ENCODE measurements around the gene PDE11A. TPM values are rescaled to one million over a fixed set of nuclear protein-coding genes. Genes with fewer than 3 reads are reported as not detected.

Gene PDE11A
- total RNA-seq, 1 donor: under 0.01 TPM

DNA sequence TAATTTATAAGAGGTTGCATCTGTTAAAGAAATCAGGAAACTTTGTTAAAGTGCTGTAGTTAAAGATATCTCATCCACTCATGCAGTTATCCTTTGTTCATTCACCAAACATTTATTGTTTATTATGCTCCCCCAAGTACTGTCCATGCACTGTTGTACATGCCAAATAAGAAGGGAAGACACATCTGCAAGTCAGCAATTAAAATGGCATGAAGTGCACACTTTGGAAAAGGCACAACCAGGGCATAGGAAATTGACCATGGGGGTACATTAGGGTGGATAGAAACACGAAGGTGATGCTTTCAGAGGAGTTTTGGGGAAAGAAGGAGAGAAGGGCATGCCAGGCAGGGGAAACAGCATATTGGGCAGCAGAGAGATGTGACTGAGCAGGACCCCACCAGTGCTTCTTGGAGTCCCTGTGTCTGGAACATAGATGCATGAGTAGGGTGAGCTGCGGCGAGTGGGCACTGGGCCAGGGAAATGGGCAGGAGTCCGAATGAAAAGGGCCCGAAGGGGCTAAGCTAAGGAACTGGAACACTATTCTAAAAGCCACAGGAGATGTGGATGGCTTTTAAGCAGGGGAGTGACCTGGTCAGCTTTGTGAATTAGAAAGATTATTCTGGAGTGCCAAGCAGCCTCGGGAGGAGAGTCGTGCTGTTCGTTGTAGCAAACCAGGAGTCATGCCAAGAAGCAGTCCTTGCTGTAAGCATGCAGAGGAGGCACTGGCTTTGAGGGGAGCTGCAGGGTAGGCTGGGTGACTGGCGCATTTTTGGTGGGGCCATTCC lies 363.7 kb downstream of the PDE11A start:
- Histone ChIP-seq H3K4me1 (ENCODE audit: insufficient read depth, low read length) (no peaks in the 10 kb centered on the region), H3K9me3 (ENCODE audit: low read depth, low read length) (no peaks in the 10 kb centered on the region), H3K27me3 (ENCODE audit: insufficient read depth, low read length) (peaks cover 5% of the 10 kb centered on the region), H3K4me3 (ENCODE audit: low read length) (no peak overlapping the region)

DNA sequence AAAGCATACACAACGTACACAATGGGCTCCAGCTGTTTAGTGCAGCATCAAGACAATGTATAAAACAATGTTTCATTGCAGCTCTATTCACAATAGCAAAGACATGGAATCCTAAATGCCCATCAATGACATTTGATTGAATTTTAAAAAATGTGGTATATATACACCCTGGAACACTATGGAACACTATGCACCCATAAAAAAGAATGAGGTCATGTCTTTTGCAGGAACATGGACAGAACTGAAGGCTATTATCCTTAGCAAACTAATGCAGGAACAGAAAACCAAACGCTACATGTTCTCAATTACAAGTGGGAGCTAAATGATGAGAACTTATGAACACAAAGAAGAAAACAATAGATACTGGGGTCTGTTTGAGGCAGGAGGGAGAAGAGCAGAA lies 364.5 kb downstream of the PDE11A start:
- Histone ChIP-seq H3K27me3 (ENCODE audit: insufficient read depth, low read length) (peaks cover 5% of the 10 kb centered on the region), H3K4me1 (ENCODE audit: insufficient read depth, low read length) (no peaks in the 10 kb centered on the region), H3K9me3 (ENCODE audit: low read depth, low read length) (no peaks in the 10 kb centered on the region), H3K4me3 (ENCODE audit: low read length) (no peak overlapping the region)

DNA sequence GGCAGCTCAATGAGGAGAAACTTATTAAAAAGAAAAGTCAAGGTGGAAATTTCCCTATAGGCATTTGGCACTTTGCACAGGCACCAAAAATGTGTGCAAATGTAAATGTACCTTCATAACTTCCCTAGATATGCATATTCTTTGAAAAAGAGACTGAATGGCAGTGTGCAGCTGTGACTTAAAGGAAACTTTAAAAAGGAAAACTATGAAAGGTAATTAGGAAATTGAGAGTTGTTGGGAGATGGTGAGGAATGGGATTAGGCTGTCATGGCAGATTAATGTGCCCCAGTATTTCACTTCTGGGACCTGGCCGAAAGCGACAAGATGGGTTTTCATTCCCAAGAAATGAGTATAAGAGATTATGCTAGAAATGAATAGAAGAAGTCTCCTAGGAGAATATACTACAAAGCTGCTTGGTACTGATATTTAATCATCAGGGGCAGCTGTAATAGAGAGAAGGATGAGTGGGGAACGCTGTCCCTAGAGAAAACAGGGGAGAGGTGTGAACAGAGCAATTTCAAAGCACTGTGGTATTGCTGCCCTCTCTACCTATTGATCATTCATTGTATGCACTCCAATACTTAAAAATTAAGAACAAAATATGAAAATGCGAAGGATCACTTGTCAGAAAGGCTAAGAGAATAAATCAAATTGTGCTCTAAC lies 366.9 kb downstream of the PDE11A start:
- no peak overlapping the region for H3K4me3 ChIP-seq (ENCODE audit: low read length)
- no peaks in the 10 kb centered on the region for H3K9me3 ChIP-seq (ENCODE audit: low read depth, low read length)
- H3K27me3 ChIP-seq (ENCODE audit: insufficient read depth, low read length): peaks cover 5% of the 10 kb centered on the region
- H3K4me1 ChIP-seq (ENCODE audit: insufficient read depth, low read length): no peaks in the 10 kb centered on the region

DNA sequence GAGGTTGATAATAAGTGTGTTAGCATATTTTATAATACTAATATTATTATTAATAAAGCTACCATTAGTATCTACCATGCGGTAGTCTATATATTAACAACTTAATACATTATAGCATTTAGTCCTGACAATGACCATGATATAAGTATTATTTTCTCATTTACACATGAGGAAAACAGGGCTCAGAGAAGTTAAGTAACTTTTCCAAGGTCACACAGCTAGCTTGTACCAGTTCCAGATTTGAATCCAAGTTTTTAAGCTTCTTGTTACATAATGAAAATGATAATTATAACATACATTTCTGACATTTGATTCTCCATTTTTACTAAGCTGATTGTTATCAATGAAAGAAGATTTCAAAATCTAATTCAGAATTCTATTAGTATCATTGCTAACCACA lies 369.4 kb downstream of the PDE11A start:
- H3K4me3 ChIP-seq (ENCODE audit: low read length): no peak overlapping the region
- H3K4me1 ChIP-seq (ENCODE audit: insufficient read depth, low read length): no peaks in the 10 kb centered on the region
- H3K27me3 ChIP-seq (ENCODE audit: insufficient read depth, low read length): peaks cover 5% of the 10 kb centered on the region
- no peaks in the 10 kb centered on the region for H3K9me3 ChIP-seq (ENCODE audit: low read depth, low read length)

DNA sequence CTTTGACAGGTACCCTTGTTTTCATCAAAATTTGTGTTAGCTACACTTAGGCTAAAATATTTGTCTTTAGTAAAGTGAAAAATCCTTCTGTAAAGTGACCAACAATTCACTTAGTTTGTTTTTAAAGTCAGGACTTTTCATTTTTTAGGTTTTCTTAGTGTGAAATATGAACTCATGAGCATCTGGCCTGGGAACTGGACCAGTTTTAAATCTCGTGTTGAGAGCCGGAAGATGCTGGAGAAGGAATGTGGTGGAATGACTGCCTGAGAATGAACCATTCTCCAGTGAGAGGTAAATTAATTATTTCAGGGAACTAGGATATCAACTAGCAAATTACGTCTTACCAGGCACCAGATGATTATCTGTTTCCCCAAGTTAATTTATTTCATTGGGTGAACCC lies 374.3 kb downstream of the PDE11A start:
- H3K4me1 ChIP-seq (ENCODE audit: insufficient read depth, low read length): no peaks in the 10 kb centered on the region

DNA sequence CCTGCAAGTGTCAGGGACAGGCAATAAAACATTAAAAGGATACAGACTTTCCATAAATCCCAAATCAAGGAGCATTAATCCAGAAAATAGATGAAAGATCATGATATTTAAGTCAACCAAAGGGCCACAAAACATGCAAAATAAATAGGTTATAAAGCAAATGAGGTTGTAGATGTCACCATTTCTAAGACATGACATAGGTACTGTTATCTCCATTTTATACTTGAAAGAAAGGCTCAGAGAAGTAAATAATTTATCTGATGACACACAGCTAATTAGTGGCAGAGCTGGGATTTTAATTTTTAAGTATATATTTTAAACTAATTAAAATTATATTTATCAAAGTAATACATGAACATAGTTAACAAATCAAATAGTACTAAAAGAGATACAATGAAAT lies 378.2 kb downstream of the PDE11A start:
- H3K9me3 ChIP-seq (ENCODE audit: low read depth, low read length): no peaks in the 10 kb centered on the region
- no peaks in the 10 kb centered on the region for H3K4me1 ChIP-seq (ENCODE audit: insufficient read depth, low read length)
- H3K4me3 ChIP-seq (ENCODE audit: low read length): no peak overlapping the region
- H3K27me3 ChIP-seq (ENCODE audit: insufficient read depth, low read length): no peaks in the 10 kb centered on the region

More for the DNA sequence above, 374.3 kb downstream of the PDE11A start:
- Histone ChIP-seq H3K9me3 (ENCODE audit: low read depth, low read length) (no peaks in the 10 kb centered on the region), H3K4me3 (ENCODE audit: low read length) (no peak overlapping the region), H3K27me3 (ENCODE audit: insufficient read depth, low read length) (no peaks in the 10 kb centered on the region)

DNA sequence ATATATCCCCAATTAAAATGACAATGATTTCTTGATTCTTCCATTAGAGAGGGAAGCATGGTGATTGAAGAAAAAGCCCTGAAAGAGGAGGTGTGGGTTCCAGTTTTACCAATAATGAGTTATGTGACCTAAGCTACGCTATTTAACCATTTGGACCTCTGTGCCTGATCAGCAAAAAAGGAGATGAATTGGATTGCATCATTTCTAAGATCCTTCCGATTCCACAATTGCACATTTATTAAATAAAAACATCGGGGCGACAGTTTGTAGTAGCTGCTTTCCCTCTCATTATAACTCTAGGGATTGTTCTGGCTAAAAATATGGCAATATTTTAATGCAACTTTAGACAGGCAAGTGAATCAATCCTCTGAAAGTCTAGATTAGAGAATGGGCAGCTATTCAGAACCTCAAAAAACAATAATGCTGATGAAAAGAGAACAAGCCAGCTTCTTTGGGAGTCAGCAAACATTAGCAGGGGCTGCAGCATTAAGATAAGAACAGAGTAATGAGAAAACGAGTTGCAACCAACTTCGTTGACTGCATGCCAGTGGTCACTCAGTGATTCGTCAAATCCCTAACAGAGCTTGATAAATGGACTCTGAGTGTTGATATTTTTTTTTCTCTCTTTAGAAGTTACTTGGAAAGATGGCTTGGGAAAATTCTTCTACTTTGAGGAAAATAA lies 378.8 kb downstream of the PDE11A start:
- Histone ChIP-seq H3K27me3 (ENCODE audit: insufficient read depth, low read length) (no peaks in the 10 kb centered on the region), H3K4me3 (ENCODE audit: low read length) (no peak overlapping the region), H3K4me1 (ENCODE audit: insufficient read depth, low read length) (no peaks in the 10 kb centered on the region), H3K9me3 (ENCODE audit: low read depth, low read length) (no peaks in the 10 kb centered on the region)

DNA sequence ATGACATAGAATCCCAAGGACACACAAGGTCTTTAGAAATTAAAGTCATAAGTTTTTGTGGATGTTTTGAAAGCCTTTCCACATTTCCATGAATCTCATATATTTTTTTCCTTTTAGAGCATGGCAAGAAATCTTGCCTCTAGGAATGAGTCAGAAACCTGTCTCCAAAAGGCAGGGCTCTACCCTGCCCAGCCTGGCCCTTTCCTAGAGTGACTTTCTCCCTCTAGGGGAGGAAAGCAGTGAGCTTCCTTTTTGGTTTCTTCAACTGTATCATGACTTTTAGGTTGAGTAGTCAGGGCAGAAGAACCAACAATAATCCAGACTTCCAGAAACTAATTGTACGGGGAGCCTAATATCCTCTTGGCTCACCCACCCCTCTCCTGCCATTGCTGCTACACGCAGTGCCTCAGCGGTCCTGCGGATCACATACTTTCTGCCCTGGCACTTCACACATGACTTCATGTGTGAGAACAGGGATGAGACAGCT lies 379.8 kb downstream of the PDE11A start:
- Histone ChIP-seq H3K9me3 (ENCODE audit: low read depth, low read length) (no peaks in the 10 kb centered on the region), H3K4me3 (ENCODE audit: low read length) (no peak overlapping the region), H3K27me3 (ENCODE audit: insufficient read depth, low read length) (no peaks in the 10 kb centered on the region), H3K4me1 (ENCODE audit: insufficient read depth, low read length) (no peaks in the 10 kb centered on the region)

DNA sequence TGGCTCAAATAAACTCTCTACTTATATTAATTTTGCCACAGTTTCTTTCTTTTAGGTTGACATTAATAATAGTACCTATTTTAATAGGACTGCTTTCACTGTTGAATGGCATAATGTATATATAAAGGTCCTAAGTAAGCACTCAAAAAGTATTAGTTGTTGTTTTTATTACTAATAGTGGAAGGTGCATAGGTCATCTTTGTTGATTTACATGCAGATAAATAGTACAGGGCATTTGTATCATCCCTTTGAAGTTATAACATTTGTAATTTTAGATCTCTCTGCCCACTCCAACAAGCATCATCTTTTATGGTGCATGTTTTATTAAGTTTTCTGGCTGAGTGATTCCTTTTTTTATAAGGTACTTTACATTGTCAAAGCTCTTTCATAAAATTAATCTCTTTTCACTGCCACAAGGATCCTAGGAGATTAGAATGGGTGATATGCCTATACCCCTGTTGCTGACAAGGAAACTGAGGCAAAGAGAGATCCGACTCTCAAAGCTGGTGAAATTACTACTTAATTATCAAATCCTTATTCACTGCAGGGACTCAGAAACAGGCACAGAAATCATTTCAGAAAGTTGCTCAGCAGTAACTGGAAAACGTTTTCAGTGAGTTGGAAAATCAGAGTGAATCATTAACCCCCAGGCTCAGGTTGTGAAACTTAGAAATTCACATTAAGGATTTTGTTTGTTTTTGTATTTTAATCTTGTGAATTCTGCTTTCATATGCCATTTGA lies 380.4 kb downstream of the PDE11A start:
- Histone ChIP-seq H3K4me3 (ENCODE audit: low read length) (no peak overlapping the region), H3K27me3 (ENCODE audit: insufficient read depth, low read length) (no peaks in the 10 kb centered on the region), H3K9me3 (ENCODE audit: low read depth, low read length) (no peaks in the 10 kb centered on the region), H3K4me1 (ENCODE audit: insufficient read depth, low read length) (no peaks in the 10 kb centered on the region)

DNA sequence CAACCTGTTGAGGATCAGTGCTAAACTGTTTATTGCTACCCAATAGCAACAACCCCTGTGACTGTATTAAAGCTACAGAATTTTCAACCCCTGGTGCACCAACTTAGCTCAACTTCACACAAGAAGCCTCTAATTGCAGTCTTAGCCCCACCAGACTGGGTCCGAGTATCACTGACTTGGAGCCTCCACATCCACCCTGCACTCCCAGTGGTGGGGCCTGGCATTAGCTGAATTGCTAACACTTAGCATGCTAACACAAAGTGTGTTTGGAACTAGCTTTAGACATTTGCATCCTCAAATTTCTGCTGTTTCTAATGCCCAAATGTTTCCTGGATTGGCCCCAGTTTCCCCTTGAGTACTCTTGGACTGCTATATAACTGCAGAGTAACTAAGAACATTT lies 381.4 kb downstream of the PDE11A start:
- H3K4me3 ChIP-seq (ENCODE audit: low read length): no peak overlapping the region
- no peaks in the 10 kb centered on the region for H3K9me3 ChIP-seq (ENCODE audit: low read depth, low read length)

DNA sequence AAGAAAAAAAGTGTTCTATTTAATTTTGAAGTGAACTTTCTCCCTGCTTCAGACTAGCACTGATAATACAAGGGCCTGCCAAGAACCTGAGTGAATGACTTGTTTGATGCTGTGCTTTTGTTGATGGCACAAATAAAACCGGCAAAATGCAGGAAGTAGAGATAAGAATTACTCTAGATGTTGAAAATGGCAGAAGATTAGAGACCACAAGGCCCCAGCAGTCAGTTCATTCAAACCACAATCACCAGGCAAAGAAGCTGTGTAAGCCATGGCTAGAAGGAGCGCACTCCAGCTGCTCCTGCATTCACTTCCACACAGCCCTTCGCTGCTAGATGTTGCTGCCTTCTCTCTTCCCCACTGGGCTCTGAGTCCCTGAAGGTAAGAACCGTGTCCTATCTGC lies 383.0 kb downstream of the PDE11A start:
- H3K4me1 ChIP-seq (ENCODE audit: insufficient read depth, low read length): no peaks in the 10 kb centered on the region
- no peaks in the 10 kb centered on the region for H3K9me3 ChIP-seq (ENCODE audit: low read depth, low read length)
- H3K4me3 ChIP-seq (ENCODE audit: low read length): no peak overlapping the region
- no peaks in the 10 kb centered on the region for H3K27me3 ChIP-seq (ENCODE audit: insufficient read depth, low read length)

More for the DNA sequence above, 381.4 kb downstream of the PDE11A start:
- H3K4me1 ChIP-seq (ENCODE audit: insufficient read depth, low read length): no peaks in the 10 kb centered on the region
- H3K27me3 ChIP-seq (ENCODE audit: insufficient read depth, low read length): no peaks in the 10 kb centered on the region

DNA sequence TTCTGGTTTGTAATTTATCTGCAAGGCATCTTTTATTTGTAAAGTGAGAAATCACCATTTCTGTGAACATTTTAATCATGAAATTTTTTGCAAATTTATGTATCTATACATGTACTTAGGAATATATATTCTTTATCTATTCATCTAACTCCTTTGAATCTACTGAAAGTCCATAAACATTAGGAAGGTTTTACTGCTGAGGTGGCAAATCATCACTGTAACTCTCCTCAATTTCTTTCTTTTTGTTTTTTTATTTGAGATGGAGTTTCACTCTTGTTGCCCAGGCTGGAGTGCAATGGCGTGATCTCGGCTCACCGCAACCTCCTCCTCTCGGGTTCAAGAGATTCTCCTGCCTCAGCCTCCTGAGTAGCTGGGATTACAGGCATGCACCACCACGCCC lies 383.7 kb downstream of the PDE11A start:
- Histone ChIP-seq H3K9me3 (ENCODE audit: low read depth, low read length) (no peaks in the 10 kb centered on the region), H3K4me1 (ENCODE audit: insufficient read depth, low read length) (no peaks in the 10 kb centered on the region), H3K4me3 (ENCODE audit: low read length) (no peak overlapping the region), H3K27me3 (ENCODE audit: insufficient read depth, low read length) (no peaks in the 10 kb centered on the region)

DNA sequence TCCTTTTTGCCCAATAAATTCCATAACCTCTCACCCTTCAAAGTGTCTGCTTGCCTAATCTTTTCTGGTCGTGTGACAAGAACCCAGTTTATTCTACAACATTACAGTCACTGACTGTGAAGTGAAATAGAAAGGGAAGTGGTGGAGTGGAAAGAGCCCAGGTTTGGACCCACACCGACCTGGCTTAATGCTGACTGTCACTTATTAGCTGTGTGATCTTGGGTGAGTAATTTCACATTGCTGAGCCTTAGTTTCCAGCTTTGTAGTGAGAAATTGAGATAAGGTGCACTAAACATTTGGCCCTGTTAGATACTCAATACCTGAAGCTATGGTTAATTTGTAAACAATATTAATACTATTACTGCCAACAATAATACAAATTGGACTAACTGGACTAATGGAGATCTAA lies 388.9 kb downstream of the PDE11A start:
- H3K9me3 ChIP-seq (ENCODE audit: low read depth, low read length): no peaks in the 10 kb centered on the region
- no peaks in the 10 kb centered on the region for H3K27me3 ChIP-seq (ENCODE audit: insufficient read depth, low read length)
- H3K4me3 ChIP-seq (ENCODE audit: low read length): no peak overlapping the region
- H3K4me1 ChIP-seq (ENCODE audit: insufficient read depth, low read length): no peaks in the 10 kb centered on the region

DNA sequence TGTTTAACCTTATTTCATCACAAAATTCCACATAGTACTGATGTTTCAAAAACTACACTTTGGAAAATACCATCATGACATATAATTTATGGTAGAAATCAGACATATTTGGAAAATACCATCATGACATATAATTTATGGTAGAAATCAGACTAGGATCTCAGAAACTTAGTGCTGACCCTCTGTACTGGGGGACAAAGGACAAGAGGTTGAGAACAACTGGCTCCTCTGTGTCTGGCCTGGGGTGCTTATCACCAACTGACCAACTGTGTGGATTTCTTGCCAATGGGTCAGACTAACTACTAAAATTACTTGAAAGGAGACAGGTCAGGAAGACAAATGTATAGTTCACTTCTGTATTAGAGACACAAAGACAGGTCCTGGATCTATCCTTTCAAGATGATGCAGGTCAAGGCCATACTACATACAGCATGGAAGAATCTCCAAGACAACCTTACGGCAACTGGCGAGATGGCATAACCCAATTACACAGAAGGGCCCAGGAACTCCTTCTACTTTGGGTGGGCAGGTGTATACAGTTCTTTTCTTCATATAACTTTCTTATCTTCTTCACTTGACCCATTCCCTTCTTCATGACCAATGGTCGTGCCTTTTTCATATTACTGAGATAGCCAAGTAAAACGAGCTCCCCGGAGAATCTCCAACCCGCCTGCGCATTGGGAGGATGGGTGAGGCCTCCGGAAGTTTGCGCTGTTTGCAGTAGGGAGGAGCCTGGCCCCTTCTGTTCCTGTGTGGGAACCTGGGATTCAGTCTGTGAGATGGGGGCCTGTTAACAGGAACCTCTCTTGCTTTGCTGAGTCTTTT lies 389.5 kb downstream of the PDE11A start:
- no peaks in the 10 kb centered on the region for H3K9me3 ChIP-seq (ENCODE audit: low read depth, low read length)
- H3K4me3 ChIP-seq (ENCODE audit: low read length): no peak overlapping the region
- H3K4me1 ChIP-seq (ENCODE audit: insufficient read depth, low read length): no peaks in the 10 kb centered on the region
- no peaks in the 10 kb centered on the region for H3K27me3 ChIP-seq (ENCODE audit: insufficient read depth, low read length)
